Cardiac muscle cell (in vitro differentiated cells and primary cell): Measurements from ENCODE around the gene TP53RK. TPM values are rescaled to one million over a fixed set of nuclear protein-coding genes. Genes with fewer than 3 reads are reported as not detected.

Experiments
- DNase-seq, 2 donors: peaks; one replicate each; pipeline versions ENCODE4 v3.0.0 to v3.0.0-alpha.2; 2010 to 2017; ENCODE audit warnings: low read depth in 1 of 2, low spot score in 1 of 2
- H3K27ac ChIP-seq: fragments of 200-600 bp; sonication (generic); 2 replicates; pipeline ENCODE4 v1.5.1; 2016
- H3K27me3 ChIP-seq: fragments of 200-600 bp; sonication (generic); 2 replicates; pipeline ENCODE4 v1.6.0; 2016; ENCODE audit warnings: control low read depth
- H3K36me3 ChIP-seq: fragments of 200-600 bp; sonication (generic); 2 replicates; pipeline ENCODE4 v1.5.1; 2016; ENCODE audit warnings: control low read depth
- H3K4me1 ChIP-seq: fragments of 200-600 bp; sonication (generic); 2 replicates; pipeline ENCODE4 v1.8.1; 2017; ENCODE audit warnings: low read depth, mild to moderate bottlenecking, mixed run types
- H3K4me3 ChIP-seq: fragments of 200-600 bp; sonication (generic); 2 replicates; pipeline ENCODE4 v1.5.1; 2016; ENCODE audit warnings: mild to moderate bottlenecking
- H3K9me3 ChIP-seq: fragments of 200-600 bp; sonication (generic); 2 replicates; pipeline ENCODE4 v1.5.1; 2017; ENCODE audit warnings: low read depth, mild to moderate bottlenecking, control low read depth
- CTCF ChIP-seq: IDR thresholded peaks from 2 replicates; pipeline ENCODE4 v1.5.1; 2012; ENCODE audit warnings: low read depth, mild to moderate bottlenecking, low read length
- polyA plus RNA-seq: library from polyadenylated mRNA; unstranded; fragments of >200 nt; fragmentation: Nextera tagmentation; extraction: Ambion mirVana; gene quantifications from 2 replicates; pipeline ENCODE4 v1.2.1, GENCODE V29; 2016
- total RNA-seq: library from RNA; depleted of rRNA; stranded (reverse); fragments of >200 nt; gene quantifications from 2 replicates; pipeline ENCODE4 v1.2.3, GENCODE V29; 2016

The TP53RK gene
- total and polyA plus RNA-seq, 2 experiments from 2014 or later: 15.8 to 19.6 TPM

DNA sequence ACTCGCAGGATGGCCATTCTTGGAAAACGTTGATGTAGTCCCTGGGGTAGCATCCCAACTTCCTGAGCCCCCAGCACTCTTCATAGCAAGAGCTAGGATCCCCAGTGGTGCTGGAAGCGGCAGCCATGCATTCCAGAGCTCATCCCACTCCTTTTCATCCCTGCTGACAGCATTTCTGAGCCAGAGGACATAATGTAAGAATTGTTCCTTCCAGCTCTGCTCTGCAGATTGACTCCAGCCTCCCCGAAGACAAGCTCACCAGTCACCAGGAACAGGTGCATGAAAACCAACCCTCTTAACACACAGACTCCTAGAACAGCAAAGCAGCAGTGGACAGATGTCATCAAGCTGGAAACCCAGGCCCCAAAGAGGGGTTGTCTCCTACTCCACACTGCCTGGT, 41.8 kb downstream of the TP53RK start:
- H3K4me3 ChIP-seq: no peak overlapping the region
- no peak for DNase-seq
- H3K27me3 ChIP-seq: peaks cover 26% of the 10 kb centered on the region
- no peak for TF ChIP-seq CTCF
- H3K9me3 ChIP-seq: no peaks in the 10 kb centered on the region
- no peak overlapping the region for H3K27ac ChIP-seq
- H3K36me3 ChIP-seq: no peaks in the 10 kb centered on the region
- H3K4me1 ChIP-seq: no peaks in the 10 kb centered on the region

- Histone ChIP-seq H3K4me3 (no peak overlapping the region), H3K4me1 (no peaks in the 10 kb centered on the region), H3K27me3 (peaks cover 22% of the 10 kb centered on the region), H3K9me3 (no peaks in the 10 kb centered on the region), H3K36me3 (no peaks in the 10 kb centered on the region), H3K27ac (no peak overlapping the region)
- DNase-seq: no peak
- TF ChIP-seq CTCF: no peak
Observed at GRCh38 chr20:46646659-46647380, 42.4 kb downstream of the TP53RK start.

DNA sequence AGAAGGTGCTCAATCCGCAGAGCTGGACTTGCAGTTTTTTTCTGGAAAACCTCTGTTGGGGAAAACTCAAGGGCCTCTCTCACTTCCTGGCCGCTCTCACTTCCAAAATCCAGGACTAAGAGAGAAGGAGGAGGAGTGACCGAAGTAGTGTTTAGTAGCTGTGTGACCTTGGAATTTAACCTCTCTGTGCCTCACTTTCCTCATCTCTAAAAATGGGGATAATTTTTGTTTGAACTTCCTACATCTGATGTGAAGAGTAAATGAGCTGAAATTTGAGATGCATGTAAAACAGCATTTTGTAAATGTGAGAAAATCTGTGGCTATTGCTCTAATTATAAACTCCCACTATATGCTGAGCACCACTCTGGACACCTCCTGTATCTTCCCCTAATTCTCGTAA, 43.1 kb downstream of the TP53RK start:
- H3K9me3 ChIP-seq: no peaks in the 10 kb centered on the region
- DNase-seq: no peak
- no peaks in the 10 kb centered on the region for H3K36me3 ChIP-seq
- peaks cover 15% of the 10 kb centered on the region for H3K27me3 ChIP-seq
- no peaks in the 10 kb centered on the region for H3K4me1 ChIP-seq
- H3K4me3 ChIP-seq: no peak overlapping the region
- no peak for TF ChIP-seq CTCF
- H3K27ac ChIP-seq: no peak overlapping the region

- H3K27ac ChIP-seq: no peak overlapping the region
- peaks cover 3% of the 10 kb centered on the region for H3K27me3 ChIP-seq
- H3K4me1 ChIP-seq: no peaks in the 10 kb centered on the region
- no peak for TF ChIP-seq CTCF
- H3K36me3 ChIP-seq: no peaks in the 10 kb centered on the region
- H3K9me3 ChIP-seq: no peaks in the 10 kb centered on the region
- DNase-seq: no peak
- H3K4me3 ChIP-seq: no peak overlapping the region
Observed at GRCh38 chr20:46644733-46645132, 44.5 kb downstream of the TP53RK start.

- Histone ChIP-seq H3K9me3 (no peaks in the 10 kb centered on the region), H3K4me1 (no peaks in the 10 kb centered on the region), H3K27ac (no peak overlapping the region), H3K27me3 (peaks cover 3% of the 10 kb centered on the region), H3K36me3 (no peaks in the 10 kb centered on the region), H3K4me3 (no peak overlapping the region)
- DNase-seq: no peak
- no peak for TF ChIP-seq CTCF
Observed at GRCh38 chr20:46644160-46644559, 45.1 kb downstream of the TP53RK start.
